Trophoblast cell (in vitro differentiated cells and primary cell): Measurements from ENCODE around the gene RARA.

Experiments
- DNase-seq, 2 donors: peaks; one replicate each; pipeline ENCODE4 v3.0.0-alpha.2; 2016
- H2AFZ ChIP-seq: 2 replicates; pipeline ENCODE4 v1.6.1; 2013; ENCODE audit warnings: low read length, moderate library complexity, mild to moderate bottlenecking; ENCODE audit not compliant: insufficient read depth, poor library complexity
- H2AK5ac ChIP-seq: 2 replicates; pipeline ENCODE4 v1.6.1; 2013; ENCODE audit warnings: mild to moderate bottlenecking, low read length
- H2BK120ac ChIP-seq: 2 replicates; pipeline ENCODE4 v1.6.1; 2013; ENCODE audit warnings: low read length, mild to moderate bottlenecking, moderate library complexity; ENCODE audit not compliant: insufficient read depth, poor library complexity
- H2BK12ac ChIP-seq: 2 replicates; pipeline ENCODE4 v1.6.1; 2013; ENCODE audit warnings: mild to moderate bottlenecking, low read length, moderate library complexity
- H2BK5ac ChIP-seq: 2 replicates; pipeline ENCODE4 v1.6.1; 2013; ENCODE audit warnings: low read length, low read depth, moderate library complexity, mild to moderate bottlenecking; ENCODE audit not compliant: poor library complexity
- H3K14ac ChIP-seq: 2 replicates; pipeline ENCODE4 v1.6.1; 2013; ENCODE audit warnings: mild to moderate bottlenecking, low read length
- H3K18ac ChIP-seq: 2 replicates; pipeline ENCODE4 v1.6.1; 2013; ENCODE audit warnings: mild to moderate bottlenecking, low read length
- H3K23ac ChIP-seq: 2 replicates; pipeline ENCODE4 v1.6.1; 2013; ENCODE audit warnings: low read length
- H3K27ac ChIP-seq: 2 replicates; pipeline ENCODE4 v1.5.1; 2013; ENCODE audit warnings: low read depth, mild to moderate bottlenecking, inconsistent platforms, low read length, moderate library complexity
- H3K27me3 ChIP-seq: 2 replicates; pipeline ENCODE4 v1.6.1; 2013; ENCODE audit warnings: inconsistent platforms, mild to moderate bottlenecking, low read length, moderate library complexity; ENCODE audit not compliant: insufficient read depth
- H3K36me3 ChIP-seq, 2 experiments: 1 replicate in 1 of 2; 2 replicates in 1 of 2; pipeline ENCODE4 v1.6.1; 2013; ENCODE audit warnings: low read length in 2 of 2, mild to moderate bottlenecking in 2 of 2, moderate library complexity in 1 of 2; ENCODE audit not compliant: insufficient read depth in 2 of 2, control insufficient read depth in 1 of 2
- H3K4ac ChIP-seq: 2 replicates; pipeline ENCODE4 v1.6.1; 2013; ENCODE audit warnings: low read depth, mild to moderate bottlenecking, low read length, moderate library complexity
- H3K4me1 ChIP-seq, 2 experiments: 1 replicate in 1 of 2; 2 replicates in 1 of 2; pipeline ENCODE4 v1.6.1; 2013; ENCODE audit warnings: low read length in 2 of 2, mild to moderate bottlenecking in 2 of 2, moderate library complexity in 1 of 2; ENCODE audit not compliant: insufficient read depth in 2 of 2, control insufficient read depth in 1 of 2
- H3K4me2 ChIP-seq: 2 replicates; pipeline ENCODE4 v1.6.1; 2013; ENCODE audit warnings: inconsistent platforms, mild to moderate bottlenecking, low read length, moderate library complexity
- H3K4me3 ChIP-seq: 2 replicates; pipeline ENCODE4 v1.5.1; 2013; ENCODE audit warnings: mild to moderate bottlenecking, low read depth, low read length, inconsistent platforms
- H3K79me1 ChIP-seq: one replicate; pipeline ENCODE4 v1.6.1; 2013; ENCODE audit warnings: low read length
- H3K79me2 ChIP-seq: 2 replicates; pipeline ENCODE4 v1.6.1; 2013; ENCODE audit warnings: low read length, mild to moderate bottlenecking; ENCODE audit not compliant: control insufficient read depth, insufficient read depth, poor library complexity
- H3K9ac ChIP-seq: 2 replicates; pipeline ENCODE4 v1.6.1; 2013; ENCODE audit warnings: mild to moderate bottlenecking, low read length
- H3K9me3 ChIP-seq: 2 replicates; pipeline ENCODE4 v1.6.1; 2013; ENCODE audit warnings: low read depth, mild to moderate bottlenecking, control low read depth, inconsistent platforms, low read length; ENCODE audit not compliant: insufficient read depth
- H4K12ac ChIP-seq: 2 replicates; pipeline ENCODE4 v1.6.1; 2013; ENCODE audit warnings: low read depth, mild to moderate bottlenecking, low read length, moderate library complexity
- H4K8ac ChIP-seq: 2 replicates; pipeline ENCODE4 v1.6.1; 2013; ENCODE audit warnings: low read depth, mild to moderate bottlenecking, low read length, moderate library complexity
- H4K91ac ChIP-seq: one replicate; pipeline ENCODE4 v1.6.1; 2013; ENCODE audit warnings: low read depth, mild to moderate bottlenecking, low read length, moderate library complexity
- WGBS: extraction: QIAGEN DNeasy Blood & Tissue Kit; methylation state at CpG from one replicate; pipeline ENCODE4 v1.1.7; 2013; ENCODE audit warnings: missing lambda C conversion rate; ENCODE audit not compliant: insufficient read length, insufficient coverage; ENCODE audit errors: extremely low coverage; 5-methylcytosine and 5-hydroxymethylcytosine counted together

The RARA gene

GRCh38 chr17:40314584-40314956 is 5.6 kb downstream of the RARA start:
- no peak overlapping the region for H2BK120ac ChIP-seq
- peaks cover 30 to 35% of the 10 kb centered on the region in 2 experiments for H3K4me1 ChIP-seq
- H3K4ac ChIP-seq = no peak overlapping the region
- H2AK5ac ChIP-seq = no peak overlapping the region
- H3K36me3 ChIP-seq = no peaks in the 10 kb centered on the region
- H4K91ac ChIP-seq = no peak overlapping the region
- no peak overlapping the region for H3K4me3 ChIP-seq
- H3K14ac ChIP-seq = no peak overlapping the region
- peaks cover 1% of the 10 kb centered on the region for H3K9me3 ChIP-seq
- no peak overlapping the region for H4K12ac ChIP-seq
- no peak overlapping the region for H3K23ac ChIP-seq
- no peak overlapping the region for H2BK12ac ChIP-seq
- peaks cover 14% of the 10 kb centered on the region for H3K79me1 ChIP-seq
- no peak overlapping the region for H3K27ac ChIP-seq
- no peak overlapping the region for H3K9ac ChIP-seq
- no peak overlapping the region for H2BK5ac ChIP-seq
- no peak overlapping the region for H3K4me2 ChIP-seq
- H3K79me2 ChIP-seq = peaks cover 8% of the 10 kb centered on the region
- no peak overlapping the region for H3K18ac ChIP-seq
- WGBS = no CpG with 5 or more reads among the region's 3 CpGs
- no peak overlapping the region for H4K8ac ChIP-seq
- H3K27me3 ChIP-seq = no peaks in the 10 kb centered on the region
- no peak overlapping the region for H2AFZ ChIP-seq
- peak; percentile 75 to 79 for DNase-seq

- H3K14ac ChIP-seq = no peak overlapping the region
- H3K4ac ChIP-seq = no peak overlapping the region
- no peak overlapping the region for H4K91ac ChIP-seq
- no CpG with 5 or more reads among the region's 3 CpGs for WGBS
- no peak overlapping the region for H2BK5ac ChIP-seq
- no peak overlapping the region for H4K8ac ChIP-seq
- H3K4me2 ChIP-seq = no peak overlapping the region
- no peak overlapping the region for H2BK120ac ChIP-seq
- no peaks in the 10 kb centered on the region for H3K36me3 ChIP-seq
- H3K9me3 ChIP-seq = peaks cover 1% of the 10 kb centered on the region
- no peak overlapping the region for H3K9ac ChIP-seq
- H4K12ac ChIP-seq = no peak overlapping the region
- no peak overlapping the region for H3K18ac ChIP-seq
- DNase-seq = no peak
- no peak overlapping the region for H3K4me3 ChIP-seq
- no peak overlapping the region for H3K23ac ChIP-seq
- no peak overlapping the region for H3K27ac ChIP-seq
- peaks cover 14% of the 10 kb centered on the region for H3K79me1 ChIP-seq
- H3K79me2 ChIP-seq = peaks cover 8% of the 10 kb centered on the region
- peaks cover 24 to 28% of the 10 kb centered on the region in 2 experiments for H3K4me1 ChIP-seq
- peak overlapping the region; percentile 27 for H2AK5ac ChIP-seq
- H2BK12ac ChIP-seq = peak overlapping the region; percentile 48
- no peaks in the 10 kb centered on the region for H3K27me3 ChIP-seq
- H2AFZ ChIP-seq = no peak overlapping the region
Measured at GRCh38 chr17:40315206-40315605, 6.2 kb downstream of the RARA start.

GRCh38 chr17:40315678-40316570 is 6.9 kb downstream of the RARA start:
- no peaks in the 10 kb centered on the region for H3K36me3 ChIP-seq
- peak overlapping the region; percentile 27 for H2AK5ac ChIP-seq
- H3K4me3 ChIP-seq = no peak overlapping the region
- peak overlapping the region; percentile 41 for H2AFZ ChIP-seq
- no peak overlapping the region for H3K23ac ChIP-seq
- peak overlapping the region; percentile 31 for H2BK12ac ChIP-seq
- H3K4ac ChIP-seq = no peak overlapping the region
- H2BK5ac ChIP-seq = peak overlapping the region; percentile 18
- peak overlapping the region; percentile 11 for H4K8ac ChIP-seq
- no peaks in the 10 kb centered on the region for H3K27me3 ChIP-seq
- H4K12ac ChIP-seq = no peak overlapping the region
- no peak for DNase-seq
- peaks cover 8% of the 10 kb centered on the region for H3K79me2 ChIP-seq
- peaks cover 23 to 28% of the 10 kb centered on the region in 2 experiments for H3K4me1 ChIP-seq
- H4K91ac ChIP-seq = peak overlapping the region; percentile 7
- H3K27ac ChIP-seq = peak overlapping the region; percentile 77
- peaks cover 1% of the 10 kb centered on the region for H3K9me3 ChIP-seq
- no peak overlapping the region for H3K9ac ChIP-seq
- peak overlapping the region; percentile 43 for H3K4me2 ChIP-seq
- peak overlapping the region; percentile 45 for H3K14ac ChIP-seq
- peaks cover 14% of the 10 kb centered on the region for H3K79me1 ChIP-seq
- H2BK120ac ChIP-seq = no peak overlapping the region
- peak overlapping the region; percentile 1 for H3K18ac ChIP-seq
- WGBS = no CpG with 5 or more reads among the region's 9 CpGs

GRCh38 chr17:40316571-40317344 is 7.8 kb downstream of the RARA start:
- no CpG with 5 or more reads among the region's 38 CpGs for WGBS
- H3K27ac ChIP-seq = peak overlapping the region; percentile 84
- H3K4me3 ChIP-seq = no peak overlapping the region
- H3K36me3 ChIP-seq = no peaks in the 10 kb centered on the region
- H4K91ac ChIP-seq = peak overlapping the region; percentile 87
- no peaks in the 10 kb centered on the region for H3K27me3 ChIP-seq
- peak; percentile 56 to 68 for DNase-seq
- H3K23ac ChIP-seq = no peak overlapping the region
- H2AK5ac ChIP-seq = peak overlapping the region; percentile 64
- H3K9me3 ChIP-seq = peaks cover 1% of the 10 kb centered on the region
- H2BK120ac ChIP-seq = peak overlapping the region; percentile 88
- H3K79me2 ChIP-seq = peaks cover 8% of the 10 kb centered on the region
- peak overlapping the region; percentile 87 for H2BK5ac ChIP-seq
- peak overlapping the region; percentile 80 for H3K4me2 ChIP-seq
- peak overlapping the region; percentile 89 for H3K18ac ChIP-seq
- peak overlapping the region; percentile 78 for H4K12ac ChIP-seq
- peak overlapping the region; percentile 92 for H3K14ac ChIP-seq
- peak overlapping the region; percentile 55 for H4K8ac ChIP-seq
- peak overlapping the region; percentile 83 for H2BK12ac ChIP-seq
- peak overlapping the region; percentile 91 for H2AFZ ChIP-seq
- peaks cover 14% of the 10 kb centered on the region for H3K79me1 ChIP-seq
- peak overlapping the region; percentile 49 for H3K4ac ChIP-seq
- peak overlapping the region; percentile 54 for H3K9ac ChIP-seq
- peaks cover 23 to 28% of the 10 kb centered on the region in 2 experiments for H3K4me1 ChIP-seq
